Adrenal gland (tissue), 5 donors: ENCODE measurements around the gene PTGES.

Source experiments
- POLR2A ChIP-seq, 2 donors: fragments of 450-650 bp; IDR thresholded peaks; one replicate each; pipeline ENCODE4 v1.6.1; 2017; ENCODE audit warnings: antibody characterized with exemption in 2 of 2, mild to moderate bottlenecking in 2 of 2, moderate library complexity in 1 of 2
- TF ChIP-seq, protein P1 (sequence below), 6 experiments: fragments of 450-650 bp in 4 of 6; fragments of 200-600 bp in 2 of 6; sonication (generic) in 1 of 6; IDR thresholded peaks; 1 replicate in 5 of 6; 2 replicates in 1 of 6; pipeline versions ENCODE4 v1.5.1 to v1.8.0; 2016 to 2021; ENCODE audit warnings: antibody characterized with exemption in 6 of 6, mild to moderate bottlenecking in 2 of 6, moderate library complexity in 1 of 6
- donor health status: DM: no; HTN: no; CAD: no.

DNA sequence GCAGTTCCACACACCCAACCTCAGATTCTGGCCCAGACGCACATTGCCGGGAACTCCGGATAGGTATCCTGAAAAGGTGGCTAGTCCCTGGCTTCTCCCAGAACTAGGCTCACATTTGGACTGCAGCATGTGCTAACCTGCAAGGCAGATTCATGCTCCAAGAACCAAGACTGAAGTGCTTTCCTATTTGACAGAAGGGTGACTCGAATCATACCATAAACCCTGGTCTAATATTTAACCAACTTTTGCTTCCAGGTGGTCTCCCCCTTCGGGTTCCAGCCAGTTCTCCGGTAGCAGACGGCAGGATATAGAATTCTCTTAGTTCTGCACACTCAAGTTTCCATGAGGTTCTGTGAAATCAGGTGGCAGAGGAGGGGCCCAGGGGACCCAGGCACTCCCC, 7.6 kb downstream of the PTGES start:
- TF ChIP-seq, protein P1, sequence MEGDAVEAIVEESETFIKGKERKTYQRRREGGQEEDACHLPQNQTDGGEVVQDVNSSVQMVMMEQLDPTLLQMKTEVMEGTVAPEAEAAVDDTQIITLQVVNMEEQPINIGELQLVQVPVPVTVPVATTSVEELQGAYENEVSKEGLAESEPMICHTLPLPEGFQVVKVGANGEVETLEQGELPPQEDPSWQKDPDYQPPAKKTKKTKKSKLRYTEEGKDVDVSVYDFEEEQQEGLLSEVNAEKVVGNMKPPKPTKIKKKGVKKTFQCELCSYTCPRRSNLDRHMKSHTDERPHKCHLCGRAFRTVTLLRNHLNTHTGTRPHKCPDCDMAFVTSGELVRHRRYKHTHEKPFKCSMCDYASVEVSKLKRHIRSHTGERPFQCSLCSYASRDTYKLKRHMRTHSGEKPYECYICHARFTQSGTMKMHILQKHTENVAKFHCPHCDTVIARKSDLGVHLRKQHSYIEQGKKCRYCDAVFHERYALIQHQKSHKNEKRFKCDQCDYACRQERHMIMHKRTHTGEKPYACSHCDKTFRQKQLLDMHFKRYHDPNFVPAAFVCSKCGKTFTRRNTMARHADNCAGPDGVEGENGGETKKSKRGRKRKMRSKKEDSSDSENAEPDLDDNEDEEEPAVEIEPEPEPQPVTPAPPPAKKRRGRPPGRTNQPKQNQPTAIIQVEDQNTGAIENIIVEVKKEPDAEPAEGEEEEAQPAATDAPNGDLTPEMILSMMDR (IDR thresholded peaks at IDR 0.05) = no peak
- TF ChIP-seq POLR2A (IDR thresholded peaks at IDR 0.05) = no peak
